Measurements from ENCODE around the gene NTRK2.
"Not testable (repeated sequence)": the region's sequence is repeated elsewhere in the genome, so short reads cannot be mapped to it uniquely, and the experiment has no call there.

Gene NTRK2

DNA sequence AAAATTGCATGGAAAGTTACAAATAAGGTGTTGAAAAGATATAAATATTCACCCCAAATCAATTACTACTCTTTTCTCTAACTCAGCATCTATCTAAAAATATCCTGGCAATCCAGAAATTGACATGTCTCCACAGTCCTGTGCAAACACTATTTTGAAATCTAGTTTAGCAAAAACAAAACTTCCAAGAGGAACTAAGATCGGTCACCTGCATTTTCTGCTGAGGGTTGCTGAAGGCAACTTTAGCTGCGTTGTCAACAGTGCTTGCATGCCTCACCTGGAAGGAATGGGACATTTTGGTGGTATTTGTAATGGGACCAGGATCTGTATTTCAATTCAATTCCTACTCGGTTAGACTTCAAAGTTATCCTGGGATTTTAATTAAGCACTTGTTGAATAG is 398.3 kb downstream of the NTRK2 start:
- DNase-seq (ENCODE audit: low read depth), result no peak

DNA sequence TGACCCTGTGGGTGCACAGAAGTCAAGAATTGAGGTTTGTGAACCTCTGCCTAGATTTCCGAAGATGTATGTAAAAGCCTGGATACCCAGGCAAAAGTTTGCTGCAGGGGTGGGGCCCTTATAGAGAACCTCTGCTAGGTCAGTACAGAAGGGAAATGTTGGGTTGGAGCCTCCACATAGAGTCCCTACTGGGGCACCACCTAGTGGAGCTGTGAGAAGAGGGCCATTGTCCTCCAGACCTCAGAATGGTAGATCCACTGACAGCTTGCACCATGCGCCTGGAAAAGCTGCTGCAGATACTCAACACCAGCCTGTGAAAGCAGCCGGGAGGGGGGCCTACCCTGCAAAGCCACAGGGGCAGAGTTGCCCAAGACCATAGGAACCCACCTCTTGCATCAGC is 399.9 kb downstream of the NTRK2 start:
- DNase-seq (ENCODE audit: low read depth), result not testable (repeated sequence)
